Vagina (tissue), 2 donors: ENCODE measurements around the gene HNRNPA3.

ENCODE experiments used
- POLR2AphosphoS5 ChIP-seq, 2 donors: sonication (generic); formaldehyde crosslinking; IDR thresholded peaks; one replicate each; pipeline ENCODE4 v1.9.0; 2017; ENCODE audit warnings: antibody characterized with exemption in 2 of 2, mild to moderate bottlenecking in 2 of 2, low read depth in 1 of 2; ENCODE audit not compliant: insufficient read depth in 1 of 2
- TF ChIP-seq, protein P1 (sequence below), 3 experiments: fragments of 450-650 bp in 2 of 3; fragments of 200-600 bp in 1 of 3; sonication (generic) in 1 of 3; IDR thresholded peaks; one replicate each; pipeline ENCODE4 v1.5.1; 2017 to 2019; ENCODE audit warnings: antibody characterized with exemption in 3 of 3, mild to moderate bottlenecking in 2 of 3, moderate library complexity in 2 of 3

DNA sequence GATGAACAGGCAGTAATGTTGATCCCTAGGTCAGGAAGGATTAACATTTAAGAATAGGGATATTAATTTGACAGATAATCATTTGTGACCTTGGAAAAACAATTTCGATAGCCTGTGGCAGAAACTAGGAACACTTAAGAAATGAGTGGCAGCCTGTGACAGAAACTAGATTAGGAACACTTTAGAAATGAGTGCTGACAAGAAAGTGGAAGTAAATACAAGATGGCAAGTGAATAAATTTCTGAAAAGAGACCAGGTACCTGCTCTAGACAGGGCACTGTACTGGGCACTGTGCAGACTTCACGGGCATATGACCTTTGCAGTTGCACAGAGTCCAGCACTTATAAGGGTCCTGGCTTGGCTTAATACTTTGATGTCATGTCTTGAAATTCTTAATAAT, 5.5 kb upstream of the HNRNPA3 start:
- TF ChIP-seq POLR2AphosphoS5 (IDR thresholded peaks at IDR 0.05; ENCODE audit: insufficient read depth in 1 of 2, low read depth in 1 of 2) = no peak
- TF ChIP-seq, protein P1, sequence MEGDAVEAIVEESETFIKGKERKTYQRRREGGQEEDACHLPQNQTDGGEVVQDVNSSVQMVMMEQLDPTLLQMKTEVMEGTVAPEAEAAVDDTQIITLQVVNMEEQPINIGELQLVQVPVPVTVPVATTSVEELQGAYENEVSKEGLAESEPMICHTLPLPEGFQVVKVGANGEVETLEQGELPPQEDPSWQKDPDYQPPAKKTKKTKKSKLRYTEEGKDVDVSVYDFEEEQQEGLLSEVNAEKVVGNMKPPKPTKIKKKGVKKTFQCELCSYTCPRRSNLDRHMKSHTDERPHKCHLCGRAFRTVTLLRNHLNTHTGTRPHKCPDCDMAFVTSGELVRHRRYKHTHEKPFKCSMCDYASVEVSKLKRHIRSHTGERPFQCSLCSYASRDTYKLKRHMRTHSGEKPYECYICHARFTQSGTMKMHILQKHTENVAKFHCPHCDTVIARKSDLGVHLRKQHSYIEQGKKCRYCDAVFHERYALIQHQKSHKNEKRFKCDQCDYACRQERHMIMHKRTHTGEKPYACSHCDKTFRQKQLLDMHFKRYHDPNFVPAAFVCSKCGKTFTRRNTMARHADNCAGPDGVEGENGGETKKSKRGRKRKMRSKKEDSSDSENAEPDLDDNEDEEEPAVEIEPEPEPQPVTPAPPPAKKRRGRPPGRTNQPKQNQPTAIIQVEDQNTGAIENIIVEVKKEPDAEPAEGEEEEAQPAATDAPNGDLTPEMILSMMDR (IDR thresholded peaks at IDR 0.05) = no peak
